Lung (tissue), 16 donors: ENCODE results near the gene MAP3K2. TPM values are rescaled to one million over a fixed set of nuclear protein-coding genes. Genes with fewer than 3 reads are reported as not detected.
A peak's percentile ranks its signal among the peaks of the same experiment; 100 is the strongest.

ENCODE experiments used
- ATAC-seq: fragments of 200-7000 bp; cut with Tn5 transposase; one replicate; pipeline ENCODE4 v1.9.1; 2020; ENCODE audit warnings: moderate number of reproducible peaks; ENCODE audit not compliant: insufficient read depth, low FRiP score
- DNase-seq, 3 donors: peaks; one replicate each; pipeline ENCODE4 v3.0.0-alpha.2; 2013 to 2017
- H3K27ac ChIP-seq, 2 donors: one replicate each; pipeline ENCODE4 v1.5.1; 2013; ENCODE audit warnings: mild to moderate bottlenecking in 2 of 2, moderate library complexity in 2 of 2, control low read depth in 1 of 2, inconsistent platforms in 1 of 2, low read depth in 1 of 2, low read length in 1 of 2
- H3K27me3 ChIP-seq, 3 donors: one replicate each; pipeline ENCODE4 v1.5.1; 2013; ENCODE audit warnings: low read length in 2 of 3; ENCODE audit not compliant: control insufficient read depth in 3 of 3, insufficient read depth in 3 of 3
- H3K36me3 ChIP-seq, 4 donors: one replicate each; pipeline ENCODE4 v1.5.1; 2013; ENCODE audit warnings: low read length in 4 of 4, mild to moderate bottlenecking in 1 of 4, moderate library complexity in 1 of 4; ENCODE audit not compliant: control insufficient read depth in 4 of 4, insufficient read depth in 4 of 4
- H3K4me1 ChIP-seq, 5 donors: one replicate each; pipeline ENCODE4 v1.5.1; 2013; ENCODE audit warnings: low read length in 5 of 5, mild to moderate bottlenecking in 2 of 5, moderate library complexity in 1 of 5; ENCODE audit not compliant: control insufficient read depth in 5 of 5, insufficient read depth in 5 of 5
- H3K4me3 ChIP-seq: one replicate; pipeline ENCODE4 v1.5.1; 2013; ENCODE audit warnings: mild to moderate bottlenecking, control low read depth, moderate library complexity
- H3K9ac ChIP-seq, 2 donors: one replicate each; pipeline ENCODE4 v1.5.1; 2013; ENCODE audit warnings: low read length in 2 of 2, control low read depth in 1 of 2; ENCODE audit not compliant: insufficient read depth in 1 of 2
- H3K9me3 ChIP-seq, 4 donors: one replicate each; pipeline ENCODE4 v1.5.1; 2013; ENCODE audit warnings: low read length in 3 of 4, mild to moderate bottlenecking in 1 of 4, moderate library complexity in 1 of 4; ENCODE audit not compliant: control insufficient read depth in 4 of 4, insufficient read depth in 3 of 4
- WGBS, 2 donors: extraction: QIAGEN DNeasy Blood & Tissue Kit; methylation state at CpG; one replicate each; pipeline ENCODE4 v1.1.7; 2013; 5-methylcytosine and 5-hydroxymethylcytosine counted together
- long read RNA-seq, 5 donors: transcript quantifications; one replicate each; lab custom pipeline, GENCODE V29; 2026
- polyA plus RNA-seq, 2 donors: library from polyadenylated mRNA; stranded (reverse); fragments of 200-250 nt; gene quantifications; one replicate each; pipeline ENCODE4 v1.2.1, GENCODE V29; 2013
- total RNA-seq, 2 donors: library from RNA; depleted of rRNA in 1 of 2; stranded (reverse); fragments of >200 nt in 1 of 2; gene quantifications; one replicate each; pipeline ENCODE4 v1.2.1, GENCODE V29; 2014 to 2021
- TF ChIP-seq, protein P1 (sequence below): IDR thresholded peaks from 2 replicates; pipeline ENCODE4 v1.5.1; 2012; ENCODE audit warnings: mild to moderate bottlenecking; ENCODE audit errors: control extremely low read depth, extremely low read depth
- donor health status: control.
- donor health status: control.
- donor health status: Bipolar disorder and iron deficiency.
- donor health status: healthy.
- donor health status: DM: yes; HTN: yes; CAD: no.

The MAP3K2 gene, protein sequence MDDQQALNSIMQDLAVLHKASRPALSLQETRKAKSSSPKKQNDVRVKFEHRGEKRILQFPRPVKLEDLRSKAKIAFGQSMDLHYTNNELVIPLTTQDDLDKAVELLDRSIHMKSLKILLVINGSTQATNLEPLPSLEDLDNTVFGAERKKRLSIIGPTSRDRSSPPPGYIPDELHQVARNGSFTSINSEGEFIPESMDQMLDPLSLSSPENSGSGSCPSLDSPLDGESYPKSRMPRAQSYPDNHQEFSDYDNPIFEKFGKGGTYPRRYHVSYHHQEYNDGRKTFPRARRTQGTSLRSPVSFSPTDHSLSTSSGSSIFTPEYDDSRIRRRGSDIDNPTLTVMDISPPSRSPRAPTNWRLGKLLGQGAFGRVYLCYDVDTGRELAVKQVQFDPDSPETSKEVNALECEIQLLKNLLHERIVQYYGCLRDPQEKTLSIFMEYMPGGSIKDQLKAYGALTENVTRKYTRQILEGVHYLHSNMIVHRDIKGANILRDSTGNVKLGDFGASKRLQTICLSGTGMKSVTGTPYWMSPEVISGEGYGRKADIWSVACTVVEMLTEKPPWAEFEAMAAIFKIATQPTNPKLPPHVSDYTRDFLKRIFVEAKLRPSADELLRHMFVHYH
- 10 to 100 TPM; 50.1 to 81.0 TPM for total RNA-seq
- 10 to 100 TPM in 1 of 2 donors, 1 to 10 TPM in 1; 8.1 to 11.6 TPM for polyA plus RNA-seq
- long read RNA-seq, donor 1 = 0 reads
- long read RNA-seq, donor 2, partial matches to known transcripts = 5 of 5 reads
- long read RNA-seq, donor 2, other reads (novel, unspliced or antisense) = 0 of 5 reads
- long read RNA-seq, donor 3 = 0 reads
- long read RNA-seq, donor 4 = 0 reads
- long read RNA-seq, donor 5, partial matches to known transcripts = 7 of 7 reads
- long read RNA-seq, donor 5, other reads (novel, unspliced or antisense) = 0 of 7 reads

DNA sequence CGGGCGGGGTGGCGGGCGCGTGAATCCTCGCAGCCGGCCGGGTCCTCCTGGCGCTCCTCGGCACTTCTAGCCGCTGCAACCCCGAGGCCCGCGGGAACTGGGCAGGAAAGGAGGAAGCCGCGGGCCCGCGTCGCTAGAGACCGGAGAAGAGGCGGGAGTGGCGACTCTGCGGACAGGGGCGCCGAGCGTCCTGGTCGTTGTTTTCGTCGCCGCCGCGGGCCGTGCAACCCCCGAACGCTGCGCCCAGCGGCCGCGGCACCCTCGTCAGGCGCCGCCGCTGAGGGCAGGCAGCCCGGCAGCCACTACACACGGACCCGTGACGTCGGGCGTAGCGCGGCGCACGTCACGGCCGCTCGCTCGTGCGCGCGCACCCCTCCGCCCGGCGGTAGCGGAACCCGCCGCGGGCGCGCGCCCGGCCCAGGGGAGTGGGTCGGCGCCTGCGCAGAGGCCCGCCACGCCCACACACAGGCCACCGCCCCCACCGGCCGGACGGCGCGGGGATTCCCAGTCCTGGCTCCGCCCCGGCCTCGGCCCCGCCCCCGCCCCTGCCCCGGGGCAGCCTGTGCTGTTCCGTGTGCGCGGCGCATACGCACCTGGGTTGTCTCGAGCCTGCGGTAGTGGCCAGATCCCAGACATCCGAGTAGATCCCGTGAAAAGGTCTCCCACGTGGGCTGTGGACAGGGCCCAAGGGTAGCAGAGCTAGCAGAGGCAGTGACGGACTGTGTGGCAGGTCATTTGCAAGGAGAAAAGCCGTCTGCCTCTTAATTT lies at the start of gene MAP3K2:
Gene MAP3K2, minus strand, starts transcription at position 321 of the 768 bp plus-strand sequence. CDS start 44,846 bp downstream, outside the sequence.
- ATAC-seq (peak; percentile 92), DNase-seq (peak; percentile 93 to 96 (median 96))
- Histone ChIP-seq H3K36me3 (peaks cover 0 to 4% (median 0%) of the 10 kb centered on the region in 4 donors), H3K27ac (peak within 1 kb of the TSS; percentile 100), H3K4me1 (peaks cover 5 to 29% (median 9%) of the 10 kb centered on the region in 5 donors), H3K9me3 (no peaks in the 10 kb centered on the region), H3K4me3 (peak within 1 kb of the TSS; percentile 88), H3K9ac (peak within 1 kb of the TSS; percentile 73 to 89), H3K27me3 (no peaks in the 10 kb centered on the region)
- WGBS, 2 donors = 0% methylated on average over 57 to 100 of the region's 100 CpGs
- TF ChIP-seq, protein P1, sequence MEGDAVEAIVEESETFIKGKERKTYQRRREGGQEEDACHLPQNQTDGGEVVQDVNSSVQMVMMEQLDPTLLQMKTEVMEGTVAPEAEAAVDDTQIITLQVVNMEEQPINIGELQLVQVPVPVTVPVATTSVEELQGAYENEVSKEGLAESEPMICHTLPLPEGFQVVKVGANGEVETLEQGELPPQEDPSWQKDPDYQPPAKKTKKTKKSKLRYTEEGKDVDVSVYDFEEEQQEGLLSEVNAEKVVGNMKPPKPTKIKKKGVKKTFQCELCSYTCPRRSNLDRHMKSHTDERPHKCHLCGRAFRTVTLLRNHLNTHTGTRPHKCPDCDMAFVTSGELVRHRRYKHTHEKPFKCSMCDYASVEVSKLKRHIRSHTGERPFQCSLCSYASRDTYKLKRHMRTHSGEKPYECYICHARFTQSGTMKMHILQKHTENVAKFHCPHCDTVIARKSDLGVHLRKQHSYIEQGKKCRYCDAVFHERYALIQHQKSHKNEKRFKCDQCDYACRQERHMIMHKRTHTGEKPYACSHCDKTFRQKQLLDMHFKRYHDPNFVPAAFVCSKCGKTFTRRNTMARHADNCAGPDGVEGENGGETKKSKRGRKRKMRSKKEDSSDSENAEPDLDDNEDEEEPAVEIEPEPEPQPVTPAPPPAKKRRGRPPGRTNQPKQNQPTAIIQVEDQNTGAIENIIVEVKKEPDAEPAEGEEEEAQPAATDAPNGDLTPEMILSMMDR = no peak

DNA sequence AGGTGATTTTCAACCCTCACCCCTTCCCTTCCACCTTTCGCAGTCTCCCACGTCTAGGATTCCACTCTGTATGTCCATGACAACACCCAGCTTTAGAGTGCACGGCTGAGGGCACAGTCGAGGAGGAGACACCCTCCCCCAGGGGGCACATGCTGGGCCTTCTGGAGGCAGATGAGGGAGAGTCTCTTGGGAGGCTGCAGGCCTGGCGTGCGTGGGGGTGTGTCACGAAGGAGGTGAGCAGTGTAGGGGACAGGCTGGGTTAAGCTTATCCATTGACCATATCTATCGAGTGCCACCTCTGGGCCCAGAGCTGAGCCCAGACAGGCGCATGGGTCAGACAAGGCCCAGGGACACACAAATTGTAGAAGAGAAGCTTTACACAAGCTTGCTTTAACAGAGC lies 49.3 kb upstream of the MAP3K2 start:
- DNase-seq (no peak), ATAC-seq (no peak)
- no peak overlapping the region for H3K9ac ChIP-seq
- H3K9me3 ChIP-seq = peaks cover 0 to 7% (median 2%) of the 10 kb centered on the region in 4 donors
- WGBS, 2 donors = 91 to 95% methylated on average over 9 of the region's 9 CpGs
- no peaks in the 10 kb centered on the region for H3K36me3 ChIP-seq
- no peaks in the 10 kb centered on the region for H3K27me3 ChIP-seq
- H3K4me3 ChIP-seq = no peak overlapping the region
- no peak overlapping the region for H3K27ac ChIP-seq
- TF ChIP-seq, protein P1 = no peak
- H3K4me1 ChIP-seq = no peaks in the 10 kb centered on the region

DNA sequence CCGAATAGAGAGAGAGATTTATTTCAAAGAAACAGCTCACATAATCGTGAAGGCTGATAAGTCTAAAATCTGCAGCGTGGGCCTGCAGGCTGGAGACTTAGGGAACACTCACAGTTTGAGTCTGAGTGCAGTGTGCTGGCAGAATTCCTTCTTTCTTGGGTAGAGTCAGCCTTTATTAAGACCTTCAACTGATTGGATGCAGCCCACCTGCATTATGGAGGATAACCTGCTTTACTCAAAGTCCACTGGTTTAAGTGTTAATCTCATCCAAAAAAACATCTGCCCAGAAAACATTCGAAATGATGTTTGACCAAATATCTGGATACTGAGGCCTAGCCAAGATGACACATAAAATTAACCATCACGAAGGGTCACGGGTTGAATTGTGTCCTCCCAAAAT lies 46.7 kb upstream of the MAP3K2 start:
- H3K27ac ChIP-seq = no peak overlapping the region
- peaks cover 0 to 2% (median 0%) of the 10 kb centered on the region in 4 donors for H3K36me3 ChIP-seq
- DNase-seq = no peak
- no peaks in the 10 kb centered on the region for H3K4me1 ChIP-seq
- H3K4me3 ChIP-seq = no peak overlapping the region
- no peaks in the 10 kb centered on the region for H3K27me3 ChIP-seq
- ATAC-seq = no peak
- no peak overlapping the region for H3K9ac ChIP-seq
- peaks cover 0 to 4% (median 0%) of the 10 kb centered on the region in 4 donors for H3K9me3 ChIP-seq
- 92 to 97% methylated on average over 6 of the region's 6 CpGs for WGBS, 2 donors
- TF ChIP-seq, protein P1 = no peak
